H9 (cell line): Measurements from ENCODE around the gene LSMEM2. TPM values are rescaled to one million over a fixed set of nuclear protein-coding genes. Genes with fewer than 3 reads are reported as not detected.

Experiments used
- DNase-seq: peaks from one replicate; pipeline ENCODE4 v3.0.0-alpha.2; 2017
- H2AFZ ChIP-seq: one replicate; pipeline ENCODE4 v1.6.1; 2013; ENCODE audit warnings: mild to moderate bottlenecking, low read length, control low read depth, moderate library complexity
- H2AK5ac ChIP-seq: 2 replicates; pipeline ENCODE4 v1.6.1; 2013; ENCODE audit warnings: low read length, control low read depth, mixed read lengths; ENCODE audit not compliant: insufficient read length
- H2BK120ac ChIP-seq: one replicate; pipeline ENCODE4 v1.6.1; 2013; ENCODE audit warnings: low read depth, mild to moderate bottlenecking, low read length, control low read depth, inconsistent platforms; ENCODE audit not compliant: poor library complexity, severe bottlenecking
- H2BK12ac ChIP-seq: 2 replicates; pipeline ENCODE4 v1.6.1; 2013; ENCODE audit warnings: low read length, control low read depth, mixed read lengths, low read depth; ENCODE audit not compliant: insufficient read length
- H2BK15ac ChIP-seq: 2 replicates; pipeline ENCODE4 v1.6.1; 2013; ENCODE audit warnings: low read depth, low read length, control low read depth
- H2BK20ac ChIP-seq: one replicate; pipeline ENCODE4 v1.6.1; 2013; ENCODE audit warnings: low read depth, mild to moderate bottlenecking, low read length, control low read depth, inconsistent platforms; ENCODE audit not compliant: poor library complexity, severe bottlenecking
- H2BK5ac ChIP-seq: 2 replicates; pipeline ENCODE4 v1.6.1; 2013; ENCODE audit warnings: low read length, control low read depth, mixed read lengths; ENCODE audit not compliant: insufficient read length
- H3K14ac ChIP-seq: 2 replicates; pipeline ENCODE4 v1.6.1; 2013; ENCODE audit warnings: low read length, control low read depth; ENCODE audit not compliant: insufficient read depth
- H3K18ac ChIP-seq: 2 replicates; pipeline ENCODE4 v1.6.1; 2013; ENCODE audit warnings: low read depth, mild to moderate bottlenecking, mixed read lengths, low read length, control low read depth; ENCODE audit not compliant: insufficient read length
- H3K23ac ChIP-seq: 2 replicates; pipeline ENCODE4 v1.6.1; 2013; ENCODE audit warnings: low read length, control low read depth, mixed read lengths, low read depth; ENCODE audit not compliant: insufficient read length
- H3K23me2 ChIP-seq: 2 replicates; pipeline ENCODE4 v1.6.1; 2013; ENCODE audit warnings: low read depth, mild to moderate bottlenecking, mixed read lengths, low read length, control low read depth; ENCODE audit not compliant: insufficient read length, poor library complexity, severe bottlenecking
- H3K27ac ChIP-seq: 2 replicates; pipeline ENCODE4 v1.5.1; 2013; ENCODE audit warnings: low read length, control low read depth, mixed read lengths, low read depth; ENCODE audit not compliant: insufficient read length
- H3K27me3 ChIP-seq: 2 replicates; pipeline ENCODE4 v1.6.1; 2013; ENCODE audit warnings: low read length, control low read depth, inconsistent platforms; ENCODE audit not compliant: insufficient read depth
- H3K4ac ChIP-seq: 2 replicates; pipeline ENCODE4 v1.6.1; 2013; ENCODE audit warnings: low read depth, mild to moderate bottlenecking, control low read depth, inconsistent platforms, low read length, moderate library complexity
- H3K4me1 ChIP-seq: 2 replicates; pipeline ENCODE4 v1.6.1; 2013; ENCODE audit warnings: low read length, control low read depth, inconsistent platforms; ENCODE audit not compliant: insufficient read depth
- H3K4me2 ChIP-seq: 2 replicates; pipeline ENCODE4 v1.6.1; 2013; ENCODE audit warnings: low read length, control low read depth, mixed read lengths; ENCODE audit not compliant: insufficient read length, insufficient read depth
- H3K56ac ChIP-seq: 2 replicates; pipeline ENCODE4 v1.6.1; 2013; ENCODE audit warnings: low read depth, mild to moderate bottlenecking, mixed read lengths, low read length, control low read depth; ENCODE audit not compliant: insufficient read length
- H3K79me1 ChIP-seq: 2 replicates; pipeline ENCODE4 v1.6.1; 2013; ENCODE audit warnings: low read depth, mild to moderate bottlenecking, moderate library complexity, low read length, control low read depth, inconsistent platforms; ENCODE audit not compliant: insufficient read depth, poor library complexity, severe bottlenecking
- H3K79me2 ChIP-seq: 2 replicates; pipeline ENCODE4 v1.6.1; 2013; ENCODE audit warnings: low read length, control low read depth, inconsistent platforms; ENCODE audit not compliant: insufficient read depth
- H3K9ac ChIP-seq: 2 replicates; pipeline ENCODE4 v1.6.1; 2013; ENCODE audit warnings: low read length, control low read depth, mixed read lengths; ENCODE audit not compliant: insufficient read length; ENCODE audit errors: extremely low read depth
- H3K9me3 ChIP-seq: one replicate; pipeline ENCODE4 v1.6.1; 2013; ENCODE audit warnings: low read depth, low read length, inconsistent platforms; ENCODE audit not compliant: control insufficient read depth
- H3T11ph ChIP-seq: one replicate; pipeline ENCODE4 v1.6.1; 2013; ENCODE audit warnings: mild to moderate bottlenecking, low read length, control low read depth, inconsistent platforms
- H4K20me1 ChIP-seq: one replicate; pipeline ENCODE4 v1.6.1; 2013; ENCODE audit not compliant: control insufficient read depth, insufficient read length, insufficient read depth
- H4K5ac ChIP-seq: 2 replicates; pipeline ENCODE4 v1.6.1; 2013; ENCODE audit warnings: low read depth, mild to moderate bottlenecking, mixed read lengths, low read length, control low read depth; ENCODE audit not compliant: insufficient read length
- H4K8ac ChIP-seq: replicated peaks from 2 replicates; pipeline ENCODE4 v1.6.1; 2013; ENCODE audit warnings: low read length, control low read depth, mixed read lengths, low read depth; ENCODE audit not compliant: insufficient read length
- H4K91ac ChIP-seq: 2 replicates; pipeline ENCODE4 v1.6.1; 2013; ENCODE audit warnings: low read depth, mild to moderate bottlenecking, moderate library complexity, mixed read lengths, low read length, control low read depth; ENCODE audit not compliant: insufficient read length
- H3K27ac Mint-ChIP-seq, 3 experiments: 2 replicates in 2 of 3; 3 replicates in 1 of 3; pipeline ENCODE4 v1.8.0; 2020 to 2021; ENCODE audit warnings: mixed read lengths in 3 of 3, mild to moderate bottlenecking in 1 of 3, moderate library complexity in 1 of 3
- H3K27me3 Mint-ChIP-seq: 2 replicates; pipeline ENCODE4 v1.8.0; 2021; ENCODE audit warnings: low read depth, mild to moderate bottlenecking, moderate library complexity, mixed read lengths
- H3K36me3 Mint-ChIP-seq, 3 experiments: 2 replicates in 2 of 3; 3 replicates in 1 of 3; pipeline ENCODE4 v1.8.0; 2020 to 2021; ENCODE audit warnings: low read depth in 3 of 3, mixed read lengths in 3 of 3; ENCODE audit not compliant: insufficient read depth in 1 of 3
- H3K4me1 Mint-ChIP-seq, 2 experiments: 2 replicates each; pipeline ENCODE4 v1.8.0; 2020; ENCODE audit warnings: mixed read lengths in 2 of 2
- H3K4me3 Mint-ChIP-seq, 2 experiments: 2 replicates in 1 of 2; 3 replicates in 1 of 2; pipeline ENCODE4 v1.8.0; 2020 to 2021; ENCODE audit warnings: mild to moderate bottlenecking in 2 of 2, mixed read lengths in 2 of 2, moderate library complexity in 1 of 2
- H3K9me3 Mint-ChIP-seq, 2 experiments: 2 replicates in 1 of 2; 3 replicates in 1 of 2; pipeline ENCODE4 v1.8.0; 2020; ENCODE audit warnings: mild to moderate bottlenecking in 2 of 2, mixed read lengths in 2 of 2, moderate library complexity in 1 of 2
- WGBS: extraction: QIAGEN DNeasy Blood & Tissue Kit; methylation state at CpG from one replicate; pipeline ENCODE4 v1.1.7; 2013; ENCODE audit warnings: missing lambda C conversion rate, low lambda C conversion rate, mixed read lengths; ENCODE audit not compliant: insufficient read length; ENCODE audit errors: extremely low coverage; 5-methylcytosine and 5-hydroxymethylcytosine counted together
- total RNA-seq: library from RNA; stranded (reverse); gene quantifications from 2 replicates; pipeline ENCODE4 v1.2.1, GENCODE V29; 2021
- TF ChIP-seq, protein P1 (sequence below): fragments of 200-600 bp; sonication (generic); conservative IDR thresholded peaks from 3 replicates; pipeline ENCODE4 v1.8.0; 2021; ENCODE audit warnings: antibody characterized with exemption, mild to moderate bottlenecking

Gene LSMEM2
- total RNA-seq, 1 experiment from 2014 or later, result 0.50 TPM

DNA sequence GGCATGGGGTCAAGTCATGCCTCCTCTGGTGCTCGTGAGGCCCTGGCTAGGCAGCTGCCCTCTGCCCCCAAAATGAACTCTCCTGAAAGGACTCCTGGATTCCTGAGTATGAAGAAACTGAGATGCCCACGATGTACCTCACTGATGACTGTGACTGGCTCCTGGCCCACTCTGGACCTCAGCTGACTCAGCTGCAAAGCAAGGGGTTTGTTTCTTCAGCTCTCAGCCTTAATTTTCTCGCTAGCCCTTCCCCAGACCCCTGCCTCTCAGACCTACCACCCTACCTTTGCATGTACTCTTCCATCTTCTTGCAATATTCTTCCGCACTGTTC lies 48.1 kb upstream of the LSMEM2 start:
- H3K4me1 Mint-ChIP-seq, result peaks cover 38 to 49% of the 10 kb centered on the region in 2 experiments

More for the DNA sequence above, 48.1 kb upstream of the LSMEM2 start:
- no peak overlapping the region for H4K5ac ChIP-seq
- DNase-seq, result no peak
- no peak overlapping the region for H3K27ac ChIP-seq
- H2BK120ac ChIP-seq, result no peak overlapping the region
- no CpG with 5 or more reads among the region's 4 CpGs for WGBS
- Mint-ChIP-seq H3K27me3 (peaks cover 19% of the 10 kb centered on the region), H3K27ac (peak overlapping the region in 1 of 3 experiments; percentile 1; a peak in 1 of 7 replicates), H3K36me3 (no peaks in the 10 kb centered on the region; a peak in 1 of 7 replicates), H3K4me3 (no peak overlapping the region; a peak in 2 of 5 replicates), H3K9me3 (peaks cover 0 to 2% of the 10 kb centered on the region in 2 experiments; a peak in 3 of 5 replicates)
- H4K20me1 ChIP-seq, result no peaks in the 10 kb centered on the region
- H2BK5ac ChIP-seq, result no peak overlapping the region
- H2AFZ ChIP-seq, result no peak overlapping the region
- H3K79me2 ChIP-seq, result no peaks in the 10 kb centered on the region
- H3K9me3 ChIP-seq, result no peaks in the 10 kb centered on the region
- no peak overlapping the region for H3K4me2 ChIP-seq
- no peak overlapping the region for H2AK5ac ChIP-seq
- H2BK20ac ChIP-seq, result no peak overlapping the region
- H2BK12ac ChIP-seq, result no peak overlapping the region
- H3K9ac ChIP-seq, result no peak overlapping the region
- TF ChIP-seq, protein P1, sequence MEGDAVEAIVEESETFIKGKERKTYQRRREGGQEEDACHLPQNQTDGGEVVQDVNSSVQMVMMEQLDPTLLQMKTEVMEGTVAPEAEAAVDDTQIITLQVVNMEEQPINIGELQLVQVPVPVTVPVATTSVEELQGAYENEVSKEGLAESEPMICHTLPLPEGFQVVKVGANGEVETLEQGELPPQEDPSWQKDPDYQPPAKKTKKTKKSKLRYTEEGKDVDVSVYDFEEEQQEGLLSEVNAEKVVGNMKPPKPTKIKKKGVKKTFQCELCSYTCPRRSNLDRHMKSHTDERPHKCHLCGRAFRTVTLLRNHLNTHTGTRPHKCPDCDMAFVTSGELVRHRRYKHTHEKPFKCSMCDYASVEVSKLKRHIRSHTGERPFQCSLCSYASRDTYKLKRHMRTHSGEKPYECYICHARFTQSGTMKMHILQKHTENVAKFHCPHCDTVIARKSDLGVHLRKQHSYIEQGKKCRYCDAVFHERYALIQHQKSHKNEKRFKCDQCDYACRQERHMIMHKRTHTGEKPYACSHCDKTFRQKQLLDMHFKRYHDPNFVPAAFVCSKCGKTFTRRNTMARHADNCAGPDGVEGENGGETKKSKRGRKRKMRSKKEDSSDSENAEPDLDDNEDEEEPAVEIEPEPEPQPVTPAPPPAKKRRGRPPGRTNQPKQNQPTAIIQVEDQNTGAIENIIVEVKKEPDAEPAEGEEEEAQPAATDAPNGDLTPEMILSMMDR, result no peak
- H3K18ac ChIP-seq, result no peak overlapping the region
- no peaks in the 10 kb centered on the region for H3K79me1 ChIP-seq
- H3K14ac ChIP-seq, result no peak overlapping the region
- H3K4ac ChIP-seq, result no peak overlapping the region
- H3K27me3 ChIP-seq, result no peaks in the 10 kb centered on the region
- H3K23ac ChIP-seq, result no peak overlapping the region
- no peak overlapping the region for H4K8ac ChIP-seq
- H3K23me2 ChIP-seq, result peaks cover 12% of the 10 kb centered on the region
- no peak overlapping the region for H4K91ac ChIP-seq
- no peaks in the 10 kb centered on the region for H3K4me1 ChIP-seq
- no peak overlapping the region for H3K56ac ChIP-seq
- no peak overlapping the region for H2BK15ac ChIP-seq
- H3T11ph ChIP-seq, result no peak overlapping the region
